HepG2 (cell line): ENCODE results near the gene NYAP1. TPM values are rescaled to one million over a fixed set of nuclear protein-coding genes. Genes with fewer than 3 reads are reported as not detected.

Experiments used
- ATAC-seq: fragments of 200-7000 bp; cut with Tn5 transposase; 3 replicates; pipeline ENCODE4 v1.9.1; 2020; ENCODE audit warnings: mild to moderate bottlenecking, moderate library complexity
- BruUV-seq: library from RNA; stranded (reverse); fragments of 400-500 nt; replicated peaks from 2 replicates; lab custom pipeline; 2021; lab: Mats Ljungman, UMichigan
- CTCF ChIA-PET: fragments of 300-600 bp; formaldehyde crosslinking; extraction: SDS; loops from one replicate; lab custom pipeline; 2021; ENCODE audit warnings: low total read pairs, inconsistent platforms, low intra/inter-chr PET ratio; lab: Yijun Ruan, JAX
- POLR2A ChIA-PET: fragments of 350-600 bp; sonication (Branson Sonifier 250); formaldehyde crosslinking; loops from one replicate; lab custom pipeline; 2020; ENCODE audit warnings: antibody characterized with exemption, inconsistent platforms; lab: Yijun Ruan, JAX
- DNase-seq: peaks from one replicate; pipeline ENCODE4 v3.0.0-alpha.2; 2015; ENCODE audit warnings: low spot score
- FAIRE-seq: peaks from 3 replicates; lab custom pipeline; 2011; peaks lifted over from hg19 to GRCh38; lab: Jason Lieb, UNC
- H2AFZ ChIP-seq: one replicate; pipeline ENCODE4 v1.6.1; 2011; ENCODE audit warnings: low read length, inconsistent platforms
- H3K27ac ChIP-seq: fragments of 300-600 bp; 3 replicates; pipeline ENCODE4 v1.8.0; 2011; ENCODE audit warnings: mixed run types, mild to moderate bottlenecking, mixed read lengths, low read length, inconsistent platforms; ENCODE audit not compliant: insufficient read depth; ENCODE audit errors: extremely low read length
- H3K27me3 ChIP-seq, 2 experiments: fragments of 200-600 bp in 1 of 2; 2 replicates in 1 of 2; 3 replicates in 1 of 2; pipeline versions ENCODE4 v1.6.0 to v1.8.0; 2011; ENCODE audit warnings: low read length in 2 of 2, mild to moderate bottlenecking in 2 of 2, moderate library complexity in 2 of 2, inconsistent platforms in 1 of 2; ENCODE audit not compliant: insufficient read depth in 2 of 2, control insufficient read depth in 1 of 2
- H3K36me3 ChIP-seq, 2 experiments: fragments of 200-600 bp in 1 of 2; replicated peaks in 1 of 2; 2 replicates in 1 of 2; 3 replicates in 1 of 2; pipeline versions ENCODE4 v1.5.1 to v1.8.0; 2011; ENCODE audit warnings: low read length in 2 of 2, inconsistent platforms in 1 of 2; ENCODE audit not compliant: insufficient read depth in 2 of 2, control insufficient read depth in 1 of 2
- H3K4me1 ChIP-seq: 2 replicates; pipeline ENCODE4 v1.5.1; 2012; ENCODE audit warnings: low read length, inconsistent platforms; ENCODE audit not compliant: insufficient read depth
- H3K4me2 ChIP-seq: 2 replicates; pipeline ENCODE4 v1.6.0; 2011; ENCODE audit warnings: low read depth, low read length, inconsistent platforms
- H3K4me3 ChIP-seq, 3 experiments: fragments of 200-600 bp in 1 of 3; sonication (generic), shearing (Covaris generic) in 1 of 3; replicated peaks in 1 of 3; 2 replicates each; pipeline ENCODE4 v1.5.1; 2011 to 2016; ENCODE audit warnings: low read length in 3 of 3, inconsistent platforms in 2 of 3, low read depth in 2 of 3, mild to moderate bottlenecking in 2 of 3, control low read depth in 1 of 3, mixed read lengths in 1 of 3; ENCODE audit not compliant: insufficient read depth in 1 of 3
- H3K79me2 ChIP-seq: one replicate; pipeline ENCODE4 v1.6.1; 2011; ENCODE audit warnings: low read length, inconsistent platforms; ENCODE audit not compliant: insufficient read depth
- H3K9ac ChIP-seq: 2 replicates; pipeline ENCODE4 v1.6.0; 2011; ENCODE audit warnings: mild to moderate bottlenecking, low read depth, low read length, inconsistent platforms; ENCODE audit not compliant: insufficient read depth
- H3K9me3 ChIP-seq: 2 replicates; pipeline ENCODE4 v1.5.1; 2012; ENCODE audit warnings: mild to moderate bottlenecking, low read length
- H4K20me1 ChIP-seq: 2 replicates; pipeline ENCODE4 v1.6.0; 2011; ENCODE audit warnings: inconsistent platforms, mild to moderate bottlenecking, low read length, moderate library complexity; ENCODE audit not compliant: insufficient read depth
- CTCF ChIP-seq: sonication (generic); formaldehyde crosslinking; IDR thresholded peaks from 2 replicates; pipeline ENCODE4 v1.5.0; 2020; ENCODE audit warnings: mild to moderate bottlenecking, missing genetic modification reagents, moderate library complexity
- HNRNPL ChIP-seq: fragments of 200-400 bp; formaldehyde crosslinking; IDR thresholded peaks from 2 replicates; pipeline ENCODE4 v1.6.1; 2017; ENCODE audit warnings: mild to moderate bottlenecking, low read depth, low read length
- HOXA7 ChIP-seq: sonication (generic); formaldehyde crosslinking; IDR thresholded peaks from 2 replicates; pipeline ENCODE4 v1.8.1; 2022; ENCODE audit warnings: mild to moderate bottlenecking, missing genetic modification reagents, moderate library complexity
- ZBTB38 ChIP-seq: sonication (generic); formaldehyde crosslinking; IDR thresholded peaks from 2 replicates; pipeline ENCODE4 v1.5.1; 2020; ENCODE audit warnings: mild to moderate bottlenecking, missing genetic modification reagents
- ZNF841 ChIP-seq: sonication (generic); formaldehyde crosslinking; IDR thresholded peaks from 2 replicates; pipeline ENCODE4 v1.8.1; 2023; ENCODE audit warnings: missing genetic modification reagents, borderline replicate concordance
- WGBS: methylation state at CpG from one replicate; pipeline ENCODE4 v1.1.6; 2017; ENCODE audit warnings: low lambda C conversion rate; 5-methylcytosine and 5-hydroxymethylcytosine counted together
- in situ Hi-C: cut with HindIII; loops from 2 replicates; pipeline ENCODE4 v1.10.0; 2017; ENCODE audit warnings: low pct_unique_long_range_greater_than_20kb; ENCODE audit not compliant: extremely low pct_ligation_motif_present
- intact Hi-C: fragments of 100-400 bp; cut with micrococcal nuclease; formaldehyde crosslinking; loops from one replicate; pipeline ENCODE4 v1.10.0; 2022; ENCODE audit not compliant: unreplicated experiment
- polyA plus RNA-seq, 8 experiments: library from polyadenylated mRNA; depleted of rRNA in 3 of 8; stranded (reverse) in 7 of 8; unstranded in 1 of 8; fragments of >200 nt; fragmentation: Illumina TruSeq in 4 of 8; extraction: Trizol in 4 of 8; gene quantifications; 2 replicates each; pipeline versions ENCODE4 v1.2.1 to v1.2.3, GENCODE V29; 2011 to 2016; ENCODE audit warnings: low read depth in 4 of 8, missing spikeins in 1 of 8, mixed read lengths in 1 of 8; ENCODE audit not compliant: insufficient read depth in 1 of 8
- total RNA-seq, 5 experiments: library from RNA; depleted of rRNA; stranded (reverse); fragments of >200 nt; fragmentation: Illumina TruSeq; extraction: Trizol; gene quantifications; 2 replicates each; pipeline ENCODE4 v1.2.3, GENCODE V29; 2016; ENCODE audit warnings: low read depth in 1 of 5

Gene NYAP1
- total and polyA plus RNA-seq, 2 of the 13 experiments (the other 11 are each of a cell fraction or from before 2014, with no cell fraction given), result 0.15 to 0.46 TPM

GRCh38 chr7:100476903-100477870 is 6.5 kb upstream of the NYAP1 start:
- peak overlapping the region; percentile 75; the same call in 1 of the 2 replicates for H3K9ac ChIP-seq
- H3K4me2 ChIP-seq, result peak overlapping the region; percentile 12; the same call in 1 of the 2 replicates
- ChIA-PET POLR2A (interaction anchor here (0.6 to 2.2 kb wide), 4 partner anchors 61 to 138 kb away, joined by 3 to 9 read pairs (median 6); partner anchors contain the start of gene AGFG2), CTCF (no interaction called here)
- ATAC-seq (no peak), FAIRE-seq (no peak), DNase-seq (no peak)
- intact Hi-C loops (no loop called here), in situ Hi-C loops (no loop called here)
- H3K4me1 ChIP-seq, result peaks cover 19% of the 10 kb centered on the region
- WGBS, result 86% methylated on average over 12 of the region's 30 CpGs
- H3K27me3 ChIP-seq, result peaks cover 0 to 7% of the 10 kb centered on the region in 2 experiments; a peak in 1 of 5 replicates
- no TSS peak for BruUV-seq
- peak; percentile 64 for TF ChIP-seq ZBTB38 (CRISPR knock-in tag)
- no peak for TF ChIP-seq HOXA7 (CRISPR knock-in tag)
- TF ChIP-seq ZNF841 (CRISPR knock-in tag), result no peak
- 0 out of 2 replicates have a peak, but pooled peaks have one; percentile 41 for TF ChIP-seq HNRNPL
- peak; percentile 26; the same call in 1 of the 2 replicates for TF ChIP-seq CTCF (CRISPR knock-in tag)
- H4K20me1 ChIP-seq, result no peaks in the 10 kb centered on the region
- peak overlapping the region in 2 of 3 experiments; percentile 20 to 96; a peak in 2 of 6 replicates for H3K4me3 ChIP-seq
- no peak overlapping the region for H2AFZ ChIP-seq
- peaks cover 1% of the 10 kb centered on the region for H3K79me2 ChIP-seq
- peaks cover 4 to 8% of the 10 kb centered on the region in 2 experiments; a peak in 4 of 5 replicates for H3K36me3 ChIP-seq
- H3K27ac ChIP-seq, result no peak overlapping the region
- H3K9me3 ChIP-seq, result no peaks in the 10 kb centered on the region
